Ishikawa (cell line): ENCODE data around the gene CDKN2A.

Experiments used
- CEBPB ChIP-seq: IDR thresholded peaks from 2 replicates; pipeline ENCODE4 v1.6.1; 2012
- CREB1 ChIP-seq: IDR thresholded peaks from 2 replicates; pipeline ENCODE4 v1.6.1; 2012; ENCODE audit warnings: low read depth
- EGR1 ChIP-seq: IDR thresholded peaks from 2 replicates; pipeline ENCODE4 v1.6.1; 2012
- EP300 ChIP-seq: IDR thresholded peaks from 2 replicates; pipeline ENCODE4 v1.6.1; 2012; ENCODE audit warnings: borderline replicate concordance
- FOXM1 ChIP-seq: IDR thresholded peaks from 2 replicates; pipeline ENCODE4 v1.6.1; 2012; ENCODE audit warnings: low read depth, borderline replicate concordance
- NFIC ChIP-seq: IDR thresholded peaks from 2 replicates; pipeline ENCODE4 v1.6.1; 2012
- RAD21 ChIP-seq: IDR thresholded peaks from 2 replicates; pipeline ENCODE4 v1.6.1; 2012; ENCODE audit warnings: low read depth
- TAF1 ChIP-seq: IDR thresholded peaks from 2 replicates; pipeline ENCODE4 v1.6.1; 2012; ENCODE audit warnings: low read depth, mild to moderate bottlenecking
- TCF12 ChIP-seq: IDR thresholded peaks from 2 replicates; pipeline ENCODE4 v1.6.1; 2012; ENCODE audit warnings: low read depth
- TEAD4 ChIP-seq: IDR thresholded peaks from 2 replicates; pipeline ENCODE4 v1.6.1; 2012
- USF1 ChIP-seq: IDR thresholded peaks from 2 replicates; pipeline ENCODE4 v1.6.1; 2012
- YY1 ChIP-seq: IDR thresholded peaks from 2 replicates; pipeline ENCODE4 v1.6.1; 2012; ENCODE audit warnings: low read depth
- ZBTB7A ChIP-seq: IDR thresholded peaks from 2 replicates; pipeline ENCODE4 v1.6.1; 2012; ENCODE audit warnings: low read depth
- TF ChIP-seq, protein P1 (sequence below): IDR thresholded peaks from 2 replicates; pipeline ENCODE4 v1.6.1; 2012
- TF ChIP-seq, protein P2 (sequence below): IDR thresholded peaks from 2 replicates; pipeline ENCODE4 v1.6.1; 2012; ENCODE audit warnings: low read depth, mild to moderate bottlenecking

Gene CDKN2A

GRCh38 chr9:21961569-21961968, 32.6 kb downstream of the CDKN2A start:
- TF ChIP-seq CEBPB = peak; percentile 77
- no peak for TF ChIP-seq FOXM1
- no peak for TF ChIP-seq YY1

GRCh38 chr9:21958833-21959232, 35.4 kb downstream of the CDKN2A start:
- TF ChIP-seq NFIC (no peak), ZBTB7A (no peak), USF1 (no peak), RAD21 (no peak), EP300 (no peak), TCF12 (no peak), YY1 (no peak)
- TF ChIP-seq, protein P1, sequence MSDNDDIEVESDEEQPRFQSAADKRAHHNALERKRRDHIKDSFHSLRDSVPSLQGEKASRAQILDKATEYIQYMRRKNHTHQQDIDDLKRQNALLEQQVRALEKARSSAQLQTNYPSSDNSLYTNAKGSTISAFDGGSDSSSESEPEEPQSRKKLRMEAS = no peak
- TF ChIP-seq, protein P2, sequence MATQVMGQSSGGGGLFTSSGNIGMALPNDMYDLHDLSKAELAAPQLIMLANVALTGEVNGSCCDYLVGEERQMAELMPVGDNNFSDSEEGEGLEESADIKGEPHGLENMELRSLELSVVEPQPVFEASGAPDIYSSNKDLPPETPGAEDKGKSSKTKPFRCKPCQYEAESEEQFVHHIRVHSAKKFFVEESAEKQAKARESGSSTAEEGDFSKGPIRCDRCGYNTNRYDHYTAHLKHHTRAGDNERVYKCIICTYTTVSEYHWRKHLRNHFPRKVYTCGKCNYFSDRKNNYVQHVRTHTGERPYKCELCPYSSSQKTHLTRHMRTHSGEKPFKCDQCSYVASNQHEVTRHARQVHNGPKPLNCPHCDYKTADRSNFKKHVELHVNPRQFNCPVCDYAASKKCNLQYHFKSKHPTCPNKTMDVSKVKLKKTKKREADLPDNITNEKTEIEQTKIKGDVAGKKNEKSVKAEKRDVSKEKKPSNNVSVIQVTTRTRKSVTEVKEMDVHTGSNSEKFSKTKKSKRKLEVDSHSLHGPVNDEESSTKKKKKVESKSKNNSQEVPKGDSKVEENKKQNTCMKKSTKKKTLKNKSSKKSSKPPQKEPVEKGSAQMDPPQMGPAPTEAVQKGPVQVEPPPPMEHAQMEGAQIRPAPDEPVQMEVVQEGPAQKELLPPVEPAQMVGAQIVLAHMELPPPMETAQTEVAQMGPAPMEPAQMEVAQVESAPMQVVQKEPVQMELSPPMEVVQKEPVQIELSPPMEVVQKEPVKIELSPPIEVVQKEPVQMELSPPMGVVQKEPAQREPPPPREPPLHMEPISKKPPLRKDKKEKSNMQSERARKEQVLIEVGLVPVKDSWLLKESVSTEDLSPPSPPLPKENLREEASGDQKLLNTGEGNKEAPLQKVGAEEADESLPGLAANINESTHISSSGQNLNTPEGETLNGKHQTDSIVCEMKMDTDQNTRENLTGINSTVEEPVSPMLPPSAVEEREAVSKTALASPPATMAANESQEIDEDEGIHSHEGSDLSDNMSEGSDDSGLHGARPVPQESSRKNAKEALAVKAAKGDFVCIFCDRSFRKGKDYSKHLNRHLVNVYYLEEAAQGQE = no peak

- TF ChIP-seq EP300 = no peak
- no peak for TF ChIP-seq TAF1
These were observed 48.6 kb downstream of the CDKN2A start for GRCh38 chr9:21945606-21946005.

GRCh38 chr9:21943464-21943863, 50.7 kb downstream of the CDKN2A start:
- TF ChIP-seq TAF1 = no peak

DNA sequence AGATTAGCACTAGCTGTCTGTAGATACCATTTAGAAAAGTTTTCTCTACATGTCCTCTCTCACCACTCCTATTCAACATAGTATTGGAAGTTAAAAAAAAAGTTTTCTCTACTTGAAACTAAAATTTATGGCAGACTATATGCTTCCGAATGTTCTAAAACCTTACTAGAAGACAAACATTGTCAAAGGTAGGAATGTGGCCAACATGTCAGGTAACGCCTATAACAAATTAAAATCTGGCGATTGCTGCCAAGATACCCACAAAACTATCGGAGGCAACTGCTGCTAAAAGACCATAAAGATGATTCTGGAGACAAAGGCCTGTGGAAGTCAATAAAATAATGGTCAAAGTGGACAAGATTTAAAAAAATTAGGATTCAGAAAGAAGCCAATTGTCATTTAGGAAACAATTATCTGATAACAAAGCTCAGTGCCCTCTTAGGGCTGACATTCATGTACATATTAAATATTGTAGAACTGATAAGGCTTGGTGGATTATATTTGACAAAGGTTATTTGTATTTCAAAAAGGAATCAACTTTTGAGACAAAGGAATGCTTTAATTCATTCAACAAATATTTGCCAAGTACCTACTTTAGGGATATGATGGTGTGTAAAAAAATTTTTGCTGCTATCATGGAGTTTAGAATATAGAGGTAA, 52.7 kb downstream of the CDKN2A start:
- no peak for TF ChIP-seq TEAD4
- TF ChIP-seq CEBPB = no peak
- TF ChIP-seq USF1 = no peak
- TF ChIP-seq, protein P2 = no peak
- TF ChIP-seq, protein P1 = no peak
- no peak for TF ChIP-seq NFIC
- TF ChIP-seq EGR1 = no peak
- no peak for TF ChIP-seq YY1
- no peak for TF ChIP-seq CREB1
- TF ChIP-seq FOXM1 = no peak
- no peak for TF ChIP-seq EP300
- no peak for TF ChIP-seq ZBTB7A
- no peak for TF ChIP-seq TAF1
- TF ChIP-seq TCF12 = no peak
- no peak for TF ChIP-seq RAD21

DNA sequence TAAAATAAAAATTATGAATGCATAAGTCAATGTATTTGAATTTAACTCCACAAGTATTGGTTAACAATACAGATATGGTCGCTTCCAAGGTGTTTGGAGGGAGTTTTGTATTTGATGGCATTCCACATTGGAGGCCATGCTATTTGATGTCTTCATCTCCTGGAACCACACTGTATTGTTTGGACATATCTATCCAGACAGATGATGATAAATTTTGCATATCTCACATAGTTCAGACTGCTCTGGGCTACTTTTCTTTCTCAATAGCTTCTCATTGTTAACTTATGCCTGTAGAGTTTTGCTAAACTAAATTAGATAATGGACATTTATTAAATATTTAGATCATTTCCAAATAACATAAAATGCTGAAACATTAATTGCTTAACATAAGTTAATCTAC, 58.0 kb downstream of the CDKN2A start:
- no peak for TF ChIP-seq FOXM1
- TF ChIP-seq, protein P1 = no peak
- no peak for TF ChIP-seq TEAD4
- TF ChIP-seq RAD21 = no peak
- TF ChIP-seq EGR1 = no peak

- TF ChIP-seq TAF1 = no peak
- no peak for TF ChIP-seq CREB1
- TF ChIP-seq TCF12 = no peak
- TF ChIP-seq YY1 = no peak
- TF ChIP-seq RAD21 = no peak
These were observed 58.6 kb downstream of the CDKN2A start for GRCh38 chr9:21935631-21936030.
